ENCODE results near the gene B4GALNT3. TPM values are rescaled to one million over a fixed set of nuclear protein-coding genes. Genes with fewer than 3 reads are reported as not detected.

Gene B4GALNT3
- total RNA-seq, 1 donor from 2014 or later = 8.6 TPM

GRCh38 chr12:562634-563033, 102.9 kb downstream of the B4GALNT3 start:
- no peaks in the 10 kb centered on the region for H3K9me3 Mint-ChIP-seq
- no peak overlapping the region for H3K4me3 Mint-ChIP-seq
- H3K27ac Mint-ChIP-seq = peak overlapping the region; percentile 85
- H3K36me3 Mint-ChIP-seq (ENCODE audit: low read depth) = peaks cover 24% of the 10 kb centered on the region
- intact Hi-C loops (cut with micrococcal nuclease) = loop anchor here (5.0 kb wide), 1 partner anchor 530 kb away; no protein-coding TSS in a partner anchor
- H3K27me3 Mint-ChIP-seq (ENCODE audit: insufficient read depth) = no peaks in the 10 kb centered on the region
- DNase-seq (ENCODE audit: low spot score) = no peak
- peaks cover 77% of the 10 kb centered on the region for H3K4me1 Mint-ChIP-seq (ENCODE audit: low read depth)

DNA sequence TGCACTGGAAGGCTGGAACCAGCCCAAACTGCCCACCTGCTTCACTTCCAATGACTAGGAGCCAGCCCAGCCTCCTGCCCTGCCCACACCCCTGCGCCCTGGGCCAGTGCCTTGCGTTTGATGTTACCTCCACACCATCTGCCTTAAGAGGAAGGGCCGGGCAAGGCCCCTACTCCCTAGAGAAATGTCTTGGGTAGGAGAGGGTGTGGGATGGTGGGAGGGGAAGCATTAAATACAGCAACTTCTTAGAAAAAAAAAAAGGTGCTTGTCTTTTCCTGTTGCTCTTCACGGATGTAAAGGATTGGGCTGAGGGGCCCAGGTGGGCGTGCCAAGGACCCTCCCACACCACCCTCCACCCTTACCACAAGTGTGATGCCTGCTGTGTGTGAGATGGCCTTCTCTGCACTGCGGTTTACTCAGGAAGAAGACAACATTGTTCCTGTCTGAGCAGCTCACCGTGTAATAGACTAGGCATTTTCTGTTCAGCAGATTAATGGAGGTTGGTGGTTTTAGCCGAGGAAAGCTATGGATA, 103.6 kb downstream of the B4GALNT3 start:
- Mint-ChIP-seq H3K4me1 (ENCODE audit: low read depth) (peaks cover 74% of the 10 kb centered on the region), H3K4me3 (peak overlapping the region; percentile 45), H3K27me3 (ENCODE audit: insufficient read depth) (no peaks in the 10 kb centered on the region), H3K27ac (peak overlapping the region; percentile 85), H3K36me3 (ENCODE audit: low read depth) (peaks cover 20% of the 10 kb centered on the region), H3K9me3 (no peaks in the 10 kb centered on the region)
- peak; percentile 65 for DNase-seq (ENCODE audit: low spot score)
- intact Hi-C loops (cut with micrococcal nuclease) = loop anchor here (5.0 kb wide), 1 partner anchor 529 kb away; no protein-coding TSS in a partner anchor

DNA sequence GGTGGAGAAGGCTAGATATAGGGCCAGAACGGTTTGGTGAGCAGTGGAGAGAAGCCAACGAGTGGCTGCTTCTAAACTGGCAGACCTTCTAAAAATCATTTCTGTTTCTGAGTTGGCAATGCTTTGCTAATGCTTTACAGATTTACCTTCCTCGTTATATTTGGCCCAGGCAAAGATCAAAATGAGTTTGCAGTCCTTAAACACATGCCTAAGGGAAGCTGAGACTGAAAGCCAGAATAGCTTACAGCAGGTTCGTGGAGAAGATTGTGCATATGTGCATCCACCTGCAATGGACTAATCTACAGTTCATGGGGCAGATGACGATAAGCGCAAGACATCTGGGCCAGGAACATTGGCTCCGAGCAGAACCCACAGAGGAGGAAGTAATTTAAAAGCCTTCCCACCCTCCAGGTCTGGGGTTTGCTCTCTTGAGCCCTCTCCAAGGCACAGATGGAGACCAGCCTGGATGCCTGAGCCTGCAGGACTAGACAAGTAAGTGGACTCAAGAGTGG, 104.1 kb downstream of the B4GALNT3 start:
- no peak for DNase-seq (ENCODE audit: low spot score)
- H3K36me3 Mint-ChIP-seq (ENCODE audit: low read depth) = peaks cover 16% of the 10 kb centered on the region
- no peaks in the 10 kb centered on the region for H3K9me3 Mint-ChIP-seq
- no peaks in the 10 kb centered on the region for H3K27me3 Mint-ChIP-seq (ENCODE audit: insufficient read depth)
- peaks cover 73% of the 10 kb centered on the region for H3K4me1 Mint-ChIP-seq (ENCODE audit: low read depth)
- intact Hi-C loops (cut with micrococcal nuclease) = loop anchor here (5.0 kb wide), 1 partner anchor 528 kb away; no protein-coding TSS in a partner anchor
- peak overlapping the region; percentile 85 for H3K27ac Mint-ChIP-seq
- peak overlapping the region; percentile 45 for H3K4me3 Mint-ChIP-seq

DNA sequence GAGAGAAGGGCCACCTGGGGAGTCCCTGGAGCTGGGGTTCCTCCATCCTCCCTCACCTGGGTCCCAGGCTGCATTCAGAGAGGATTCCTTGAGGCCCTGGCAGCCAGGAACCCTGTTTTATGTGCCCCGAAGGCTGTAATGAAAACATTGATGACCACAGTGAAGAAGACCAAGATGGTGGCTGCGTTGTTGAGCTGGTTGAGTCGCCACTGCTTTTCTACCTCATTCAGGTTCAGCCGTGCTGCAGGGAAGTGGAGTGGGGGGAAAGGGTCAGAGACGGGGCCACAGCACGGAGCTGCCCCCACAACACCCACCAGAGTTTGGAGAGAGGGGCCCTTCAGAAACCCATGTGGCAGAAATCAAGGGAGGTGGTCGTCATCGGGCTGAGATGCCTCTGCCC, 105.4 kb downstream of the B4GALNT3 start:
- H3K36me3 Mint-ChIP-seq (ENCODE audit: low read depth) = peaks cover 6% of the 10 kb centered on the region
- H3K27ac Mint-ChIP-seq = no peak overlapping the region
- H3K4me3 Mint-ChIP-seq = no peak overlapping the region
- DNase-seq (ENCODE audit: low spot score) = no peak
- H3K27me3 Mint-ChIP-seq (ENCODE audit: insufficient read depth) = no peaks in the 10 kb centered on the region
- intact Hi-C loops (cut with micrococcal nuclease) = loop anchor here (5.0 kb wide), 1 partner anchor 1027 kb away; the partner anchor contains the start of gene FBXL14
- H3K9me3 Mint-ChIP-seq = no peaks in the 10 kb centered on the region
- H3K4me1 Mint-ChIP-seq (ENCODE audit: low read depth) = peaks cover 65% of the 10 kb centered on the region

GRCh38 chr12:565589-566105, 105.9 kb downstream of the B4GALNT3 start:
- DNase-seq (ENCODE audit: low spot score) = no peak
- intact Hi-C loops (cut with micrococcal nuclease) = loop anchor here (5.0 kb wide), 1 partner anchor 1027 kb away; the partner anchor contains the start of gene FBXL14
- Mint-ChIP-seq H3K9me3 (no peaks in the 10 kb centered on the region), H3K27me3 (ENCODE audit: insufficient read depth) (no peaks in the 10 kb centered on the region), H3K4me3 (no peak overlapping the region), H3K4me1 (ENCODE audit: low read depth) (peaks cover 64% of the 10 kb centered on the region), H3K36me3 (ENCODE audit: low read depth) (peaks cover 4% of the 10 kb centered on the region), H3K27ac (peak overlapping the region; percentile 35)

GRCh38 chr12:568486-568885, 108.7 kb downstream of the B4GALNT3 start:
- intact Hi-C loops (cut with micrococcal nuclease) = loop anchor here (5.0 kb wide), 1 partner anchor 1024 kb away; the partner anchor contains the start of gene FBXL14
- Mint-ChIP-seq H3K9me3 (no peaks in the 10 kb centered on the region), H3K27ac (peak overlapping the region; percentile 45), H3K27me3 (ENCODE audit: insufficient read depth) (no peaks in the 10 kb centered on the region), H3K4me3 (no peak overlapping the region), H3K36me3 (ENCODE audit: low read depth) (peaks cover 1% of the 10 kb centered on the region), H3K4me1 (ENCODE audit: low read depth) (peaks cover 51% of the 10 kb centered on the region)
- no peak for DNase-seq (ENCODE audit: low spot score)

GRCh38 chr12:569091-569676, 109.4 kb downstream of the B4GALNT3 start:
- H3K36me3 Mint-ChIP-seq (ENCODE audit: low read depth) = no peaks in the 10 kb centered on the region
- H3K9me3 Mint-ChIP-seq = no peaks in the 10 kb centered on the region
- H3K4me1 Mint-ChIP-seq (ENCODE audit: low read depth) = peaks cover 44% of the 10 kb centered on the region
- no peak for DNase-seq (ENCODE audit: low spot score)
- H3K4me3 Mint-ChIP-seq = no peak overlapping the region
- intact Hi-C loops (cut with micrococcal nuclease) = loop anchor here (1.0 to 5.0 kb wide), 3 partner anchors 183 to 1023 kb away; partner anchors contain the start of genes FBXL14 and WNK1
- peak overlapping the region; percentile 36 for H3K27ac Mint-ChIP-seq
- no peaks in the 10 kb centered on the region for H3K27me3 Mint-ChIP-seq (ENCODE audit: insufficient read depth)

DNA sequence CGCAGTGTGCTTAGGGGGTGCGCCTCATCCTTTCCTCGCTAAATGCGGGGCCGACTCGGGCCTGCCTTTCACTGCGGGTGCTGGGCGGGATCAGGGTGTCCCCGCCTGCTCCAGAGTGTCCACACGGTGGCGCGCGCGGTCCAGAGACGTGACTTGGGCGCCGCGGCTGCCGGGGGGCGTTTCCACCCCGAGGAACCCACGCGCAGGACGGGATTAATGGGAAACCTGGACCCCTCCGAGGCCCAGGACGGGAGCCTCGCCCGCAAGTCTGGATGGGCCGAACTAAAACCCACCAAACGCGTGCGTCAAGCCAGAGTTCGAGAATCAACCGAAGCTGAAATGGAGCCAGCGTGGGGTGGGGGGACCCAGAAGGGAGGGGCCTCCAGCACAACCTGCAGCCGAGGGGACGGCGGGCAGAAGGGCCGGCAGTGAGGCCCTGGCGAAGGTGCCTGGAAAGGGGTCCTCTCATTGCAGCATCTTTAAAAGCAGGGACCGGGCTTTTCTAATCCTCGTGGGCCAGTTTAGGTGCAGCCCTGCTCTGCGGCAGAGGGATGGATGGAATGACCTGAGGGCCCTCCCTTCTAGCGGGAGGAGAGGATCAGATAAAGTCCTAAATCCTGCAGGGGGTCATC, 110.2 kb downstream of the B4GALNT3 start:
- Mint-ChIP-seq H3K9me3 (no peaks in the 10 kb centered on the region), H3K36me3 (ENCODE audit: low read depth) (no peaks in the 10 kb centered on the region), H3K4me1 (ENCODE audit: low read depth) (peaks cover 44% of the 10 kb centered on the region), H3K27ac (peak overlapping the region; percentile 36), H3K4me3 (peak overlapping the region; percentile 79), H3K27me3 (ENCODE audit: insufficient read depth) (no peaks in the 10 kb centered on the region)
- intact Hi-C loops (cut with micrococcal nuclease) = loop anchor here (1.0 to 5.0 kb wide), 4 partner anchors 182 to 1022 kb away; partner anchors contain the start of genes FBXL14, RAD52 and WNK1
- DNase-seq (ENCODE audit: low spot score) = peak; percentile 82

- H3K36me3 Mint-ChIP-seq (ENCODE audit: low read depth) = no peaks in the 10 kb centered on the region
- H3K4me1 Mint-ChIP-seq (ENCODE audit: low read depth) = peaks cover 44% of the 10 kb centered on the region
- H3K27me3 Mint-ChIP-seq (ENCODE audit: insufficient read depth) = no peaks in the 10 kb centered on the region
- H3K4me3 Mint-ChIP-seq = no peak overlapping the region
- H3K27ac Mint-ChIP-seq = no peak overlapping the region
- H3K9me3 Mint-ChIP-seq = no peaks in the 10 kb centered on the region
- intact Hi-C loops (cut with micrococcal nuclease) = loop anchor here (1.0 kb wide), 1 partner anchor 379 kb away; the partner anchor contains the start of gene RAD52
- no peak for DNase-seq (ENCODE audit: low spot score)
Measured at GRCh38 chr12:570435-570920, 110.7 kb downstream of the B4GALNT3 start.

GRCh38 chr12:570921-571794, 111.4 kb downstream of the B4GALNT3 start:
- Mint-ChIP-seq H3K36me3 (ENCODE audit: low read depth) (no peaks in the 10 kb centered on the region), H3K9me3 (no peaks in the 10 kb centered on the region), H3K4me3 (peak overlapping the region; percentile 22), H3K4me1 (ENCODE audit: low read depth) (peaks cover 44% of the 10 kb centered on the region), H3K27ac (peak overlapping the region; percentile 44), H3K27me3 (ENCODE audit: insufficient read depth) (no peaks in the 10 kb centered on the region)
- no peak for DNase-seq (ENCODE audit: low spot score)
- intact Hi-C loops (cut with micrococcal nuclease) = loop anchor here (1.0 kb wide), 1 partner anchor 378 kb away; the partner anchor contains the start of gene RAD52

DNA sequence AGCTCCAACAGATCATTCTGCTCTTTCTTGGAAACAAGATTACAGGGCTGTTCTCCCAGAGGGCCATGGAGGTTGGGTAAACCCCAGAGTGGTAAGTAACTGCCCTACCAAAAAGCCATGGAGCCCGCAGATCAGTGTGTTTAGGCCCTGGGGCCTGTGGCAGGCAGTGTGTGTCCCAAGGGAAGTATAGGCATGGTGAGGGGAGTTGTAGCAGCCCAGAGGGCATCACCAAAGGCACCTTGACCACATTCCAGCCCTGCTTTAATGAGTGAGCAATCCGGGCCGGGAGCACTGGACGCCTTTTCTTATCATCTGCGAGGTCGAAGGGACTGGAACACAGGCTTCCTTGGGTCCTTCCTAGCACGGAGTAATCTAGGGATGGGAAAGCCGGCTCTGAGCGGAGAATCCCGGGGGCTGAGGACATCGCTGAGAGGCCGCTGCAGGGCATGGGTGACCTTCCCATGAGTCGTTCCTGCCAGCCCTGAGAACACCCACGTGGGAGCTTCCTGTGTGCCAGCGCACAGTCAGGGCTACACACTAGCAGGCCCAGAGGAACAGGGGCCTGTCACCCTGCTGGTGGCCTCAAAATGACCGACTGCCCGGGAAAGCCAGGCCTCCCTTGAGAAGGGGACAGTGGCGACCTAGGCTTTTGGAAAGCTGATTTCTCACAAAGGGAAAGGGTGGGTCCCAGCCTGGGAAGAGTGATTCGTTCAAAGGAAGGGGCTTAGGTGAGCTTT, 112.2 kb downstream of the B4GALNT3 start:
- Mint-ChIP-seq H3K9me3 (no peaks in the 10 kb centered on the region), H3K4me1 (ENCODE audit: low read depth) (peaks cover 44% of the 10 kb centered on the region), H3K4me3 (no peak overlapping the region), H3K36me3 (ENCODE audit: low read depth) (peaks cover 2% of the 10 kb centered on the region), H3K27ac (no peak overlapping the region), H3K27me3 (ENCODE audit: insufficient read depth) (no peaks in the 10 kb centered on the region)
- DNase-seq (ENCODE audit: low spot score) = no peak
- intact Hi-C loops (cut with micrococcal nuclease) = no loop called here
